HG03457 (cell line): Measurements from ENCODE around the gene TGFBR3L.
A peak's percentile ranks its signal among the peaks of the same experiment; 100 is the strongest.
"Not testable (repeated sequence)": the region's sequence is repeated elsewhere in the genome, so short reads cannot be mapped to it uniquely, and the experiment has no call there.

ENCODE experiments used
- ATAC-seq: cut with Tn5 transposase; IDR thresholded peaks from one replicate; pipeline ENCODE4 v1.9.1; 2021; ENCODE audit warnings: moderate number of reproducible peaks; ENCODE audit not compliant: unreplicated experiment

TGFBR3L gene

GRCh38 chr19:7926727-7927604, 12.3 kb downstream of the TGFBR3L start:
- ATAC-seq: no peak

- no peak for ATAC-seq
Measured at GRCh38 chr19:7927605-7928333, 13.1 kb downstream of the TGFBR3L start.

GRCh38 chr19:7928334-7928706, 13.7 kb downstream of the TGFBR3L start:
- ATAC-seq: no peak

- no peak for ATAC-seq
Measured at GRCh38 chr19:7928741-7929701, 14.4 kb downstream of the TGFBR3L start.

GRCh38 chr19:7930030-7930429, 15.4 kb downstream of the TGFBR3L start:
- not testable (repeated sequence) for ATAC-seq

- ATAC-seq: no peak
Measured at GRCh38 chr19:7930765-7931164, 16.1 kb downstream of the TGFBR3L start.

GRCh38 chr19:7931221-7932061, 16.8 kb downstream of the TGFBR3L start:
- ATAC-seq: no peak

GRCh38 chr19:7932276-7932929, 17.8 kb downstream of the TGFBR3L start:
- no peak for ATAC-seq

GRCh38 chr19:7932930-7933300, 18.3 kb downstream of the TGFBR3L start:
- no peak for ATAC-seq

GRCh38 chr19:7933411-7933810, 18.8 kb downstream of the TGFBR3L start:
- ATAC-seq: no peak

GRCh38 chr19:7933828-7934725, 19.4 kb downstream of the TGFBR3L start:
- ATAC-seq: no peak

GRCh38 chr19:7934766-7935165, 20.1 kb downstream of the TGFBR3L start:
- no peak for ATAC-seq

GRCh38 chr19:7940841-7941240, 26.2 kb downstream of the TGFBR3L start:
- ATAC-seq: no peak

GRCh38 chr19:7941895-7942596, 27.4 kb downstream of the TGFBR3L start:
- ATAC-seq: no peak

GRCh38 chr19:7942981-7943443, 28.4 kb downstream of the TGFBR3L start:
- ATAC-seq: no peak

- ATAC-seq: peak; percentile 83
Measured at GRCh38 chr19:7943444-7944176, 29.0 kb downstream of the TGFBR3L start, which contains the start of gene TIMM44. TSS of gene TIMM44 (minus strand) at chr19:7943666. CDS start at chr19:7943651, 15 bp downstream.

- peak; percentile 13 for ATAC-seq
Measured at GRCh38 chr19:7944177-7944761, 29.6 kb downstream of the TGFBR3L start.
